HG02885 (cell line): ENCODE data around the gene SAP30.
A peak's percentile ranks its signal among the peaks of the same experiment; 100 is the strongest.

Experiments
- ATAC-seq: cut with Tn5 transposase; IDR thresholded peaks from one replicate; pipeline ENCODE4 v1.9.1; 2021; ENCODE audit warnings: mild to moderate bottlenecking; ENCODE audit not compliant: unreplicated experiment, poor library complexity

The SAP30 gene

DNA sequence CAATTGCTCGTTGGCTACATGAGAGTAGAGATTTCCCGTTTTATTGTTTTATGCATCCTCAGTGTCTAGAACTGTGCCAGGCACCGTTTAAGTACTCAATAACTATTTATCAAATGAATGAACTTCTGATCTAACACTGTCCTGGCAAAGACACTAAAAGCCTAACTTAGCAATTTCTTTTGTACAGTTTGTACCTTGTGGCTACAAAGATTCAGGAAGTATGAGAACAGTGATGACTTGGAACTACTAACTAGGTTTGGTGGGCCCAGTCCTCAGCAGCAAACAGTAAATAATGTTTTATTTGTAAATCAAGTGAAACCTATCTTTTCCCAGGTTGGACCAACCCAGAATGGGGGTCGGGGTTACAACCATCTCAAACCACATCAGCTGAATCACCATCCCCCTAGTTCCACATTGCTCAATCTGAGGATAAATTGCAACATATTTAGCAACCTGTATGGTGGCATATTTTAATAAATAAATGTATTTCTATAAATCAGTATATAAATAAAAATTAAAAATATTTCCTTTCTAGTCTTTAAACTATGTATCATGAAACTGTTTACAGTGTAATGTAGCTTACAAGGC, 40.4 kb downstream of the SAP30 start:
- ATAC-seq = no peak

DNA sequence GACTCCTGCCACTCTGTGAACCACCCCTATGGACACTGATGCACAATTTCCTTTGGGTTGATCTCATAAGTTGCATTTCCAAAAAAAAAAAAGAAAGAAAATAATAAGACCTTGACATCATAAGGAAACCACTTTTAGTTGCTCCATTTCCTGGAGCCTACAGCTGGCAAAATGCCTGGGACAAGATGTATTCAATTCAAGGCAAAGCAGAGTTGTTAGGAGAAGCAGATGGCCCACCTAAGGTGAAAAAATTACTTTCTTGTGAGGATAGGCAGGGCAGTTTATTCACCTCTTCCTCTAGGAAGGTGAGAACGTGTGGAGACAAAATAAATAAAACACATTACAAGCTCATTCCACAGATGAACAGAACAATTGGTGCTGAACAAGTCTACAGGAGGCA, 42.3 kb downstream of the SAP30 start:
- no peak for ATAC-seq

DNA sequence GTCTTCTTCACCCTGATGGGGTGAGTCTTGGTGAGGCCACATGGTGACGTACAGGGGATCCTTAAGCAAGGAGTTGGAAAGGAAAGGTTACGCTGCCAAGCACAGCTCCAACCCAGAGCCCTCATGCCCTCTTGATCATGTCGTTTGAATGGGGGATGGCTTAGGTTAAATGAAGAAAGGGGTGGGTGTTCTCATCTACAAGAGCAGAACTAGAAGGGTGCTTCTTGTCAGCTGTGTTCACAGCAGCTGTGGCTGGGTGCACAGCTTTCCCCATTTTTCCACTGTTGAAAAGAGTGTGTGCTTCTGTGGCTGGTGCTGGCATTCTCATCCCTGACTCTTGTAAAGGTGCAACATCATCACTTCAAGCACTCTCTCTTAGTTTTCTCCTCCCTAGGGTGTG, 43.7 kb downstream of the SAP30 start:
- ATAC-seq = no peak

DNA sequence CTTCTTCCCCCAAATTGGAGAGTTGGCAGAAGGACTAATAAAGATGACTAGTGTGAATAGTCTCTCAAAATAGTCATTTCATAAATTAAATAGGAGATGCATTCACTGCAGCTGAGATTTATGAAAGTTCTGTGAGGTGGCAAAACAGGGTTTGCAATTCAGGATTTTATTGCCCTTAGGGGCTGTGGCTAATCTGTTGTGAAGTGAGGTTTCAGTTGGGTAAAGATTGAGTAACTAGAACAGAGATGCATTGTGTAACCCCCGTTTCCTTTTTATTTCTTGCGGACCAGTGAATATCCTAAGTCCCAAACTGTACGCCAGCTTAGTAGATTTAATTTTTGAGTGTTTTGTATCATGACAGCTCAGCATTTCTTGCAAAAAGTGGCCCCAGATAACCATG, 44.3 kb downstream of the SAP30 start:
- no peak for ATAC-seq

DNA sequence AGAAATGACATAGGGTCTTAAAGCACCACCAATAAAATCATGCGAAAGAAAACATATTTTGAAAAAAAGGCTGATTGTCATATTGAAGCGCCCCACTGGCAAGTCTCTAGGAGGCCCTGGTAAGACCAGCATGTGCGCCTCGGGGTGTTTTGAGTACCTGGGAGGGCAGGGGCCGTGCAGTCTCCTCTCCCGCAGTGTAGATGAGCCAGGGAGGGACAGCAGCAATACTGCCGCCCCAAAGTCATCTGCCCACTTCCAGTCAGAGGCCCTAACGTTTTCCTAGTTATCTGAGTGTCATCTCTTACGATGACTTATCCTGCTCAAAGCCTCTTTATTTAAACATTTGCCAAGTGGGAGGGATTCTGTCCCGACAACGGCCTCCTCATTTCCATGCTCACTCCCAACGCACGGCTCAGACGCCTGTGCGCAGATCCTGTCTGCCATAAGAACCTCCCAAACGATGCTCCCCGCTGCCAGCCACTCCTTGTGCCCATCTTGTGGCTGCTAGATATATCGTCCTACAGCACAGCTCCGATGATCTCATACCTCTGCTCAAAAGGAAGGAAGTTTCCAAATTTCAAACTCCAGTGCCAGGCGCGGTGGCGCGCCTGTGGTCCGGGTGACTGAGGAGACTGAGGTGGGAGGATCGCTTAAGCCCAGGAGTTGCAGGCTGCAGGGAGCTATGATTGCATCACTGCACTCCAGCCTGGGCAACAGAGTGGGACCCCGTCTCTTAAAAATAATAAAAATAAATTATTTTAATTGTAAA, 45.3 kb downstream of the SAP30 start:
- peak; percentile 18 for ATAC-seq

DNA sequence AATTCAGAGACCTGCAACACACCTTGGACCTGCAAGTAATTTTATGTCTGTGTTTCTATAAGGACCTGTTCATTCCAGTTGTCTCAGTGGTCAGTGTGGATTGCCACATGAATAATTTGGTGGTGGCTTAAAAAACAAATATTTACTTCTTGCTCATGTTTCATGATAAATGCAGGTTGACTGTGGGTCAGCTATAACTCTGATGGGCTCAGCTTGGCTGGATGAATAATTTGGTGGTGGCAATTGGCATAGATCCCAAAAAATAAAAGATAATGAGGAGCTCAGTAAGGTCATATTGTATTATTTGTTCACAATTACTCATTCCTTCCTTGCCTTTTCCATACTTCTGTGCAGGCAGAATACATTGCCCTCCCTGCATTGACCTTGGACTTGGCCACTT, 47.1 kb downstream of the SAP30 start:
- no peak for ATAC-seq

DNA sequence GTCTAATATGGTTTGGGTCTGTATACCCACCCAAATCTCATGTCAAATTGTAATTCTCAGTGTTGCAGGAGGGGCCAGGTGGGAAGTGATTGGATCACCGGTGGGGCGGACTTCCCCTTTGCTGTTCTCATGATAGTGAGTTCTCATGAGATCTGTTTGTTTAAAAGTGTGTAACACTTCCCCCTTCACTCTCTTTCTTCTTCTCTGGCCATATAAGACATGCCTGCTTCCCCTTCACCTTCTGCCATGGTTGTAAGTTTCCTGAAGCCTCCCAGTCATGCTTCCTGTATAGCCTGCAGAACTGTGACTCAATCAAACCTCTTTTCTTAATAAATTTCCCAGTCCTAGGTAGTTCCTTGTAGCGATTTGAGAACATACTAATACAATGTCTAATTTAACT, 47.9 kb downstream of the SAP30 start:
- no peak for ATAC-seq

DNA sequence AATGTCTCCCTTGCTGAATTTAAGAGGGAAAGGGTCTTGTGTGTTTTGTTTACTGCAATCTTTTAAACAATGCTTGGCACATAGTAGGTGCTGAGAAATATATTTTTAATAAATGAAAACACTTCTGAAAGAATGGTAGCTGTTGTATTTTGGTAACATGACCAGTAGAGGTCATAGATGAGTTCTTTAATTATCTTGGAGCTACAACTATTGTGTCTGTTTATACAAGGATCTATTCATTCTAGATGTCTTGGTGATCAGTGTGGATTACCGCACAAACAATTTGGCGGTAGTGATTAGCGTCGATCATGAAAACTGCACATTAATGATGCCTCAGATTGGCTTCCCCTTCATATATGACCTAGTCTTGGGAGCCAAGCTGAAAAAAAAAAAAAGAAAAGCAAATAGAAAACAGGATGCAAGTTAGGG, 49.6 kb downstream of the SAP30 start:
- ATAC-seq = peak; percentile 63

DNA sequence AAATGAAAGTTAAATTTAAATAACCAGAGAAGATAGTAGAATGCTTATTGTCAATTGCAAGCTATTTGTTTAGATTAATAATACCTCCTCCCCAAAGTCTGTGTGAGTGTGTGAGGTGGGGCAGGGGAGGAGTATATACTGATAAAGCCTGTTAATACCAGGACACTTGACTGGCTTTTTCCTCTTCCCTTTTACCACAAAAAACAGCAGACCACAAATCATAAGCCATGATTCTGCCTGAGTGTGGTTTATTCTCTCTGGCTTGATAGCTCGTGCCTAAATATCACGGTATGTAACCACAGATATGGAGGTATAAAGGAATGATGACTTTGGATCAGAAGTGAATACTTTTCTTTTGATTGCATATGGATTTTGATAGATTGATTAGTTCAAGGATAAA, 50.0 kb downstream of the SAP30 start:
- ATAC-seq = no peak

DNA sequence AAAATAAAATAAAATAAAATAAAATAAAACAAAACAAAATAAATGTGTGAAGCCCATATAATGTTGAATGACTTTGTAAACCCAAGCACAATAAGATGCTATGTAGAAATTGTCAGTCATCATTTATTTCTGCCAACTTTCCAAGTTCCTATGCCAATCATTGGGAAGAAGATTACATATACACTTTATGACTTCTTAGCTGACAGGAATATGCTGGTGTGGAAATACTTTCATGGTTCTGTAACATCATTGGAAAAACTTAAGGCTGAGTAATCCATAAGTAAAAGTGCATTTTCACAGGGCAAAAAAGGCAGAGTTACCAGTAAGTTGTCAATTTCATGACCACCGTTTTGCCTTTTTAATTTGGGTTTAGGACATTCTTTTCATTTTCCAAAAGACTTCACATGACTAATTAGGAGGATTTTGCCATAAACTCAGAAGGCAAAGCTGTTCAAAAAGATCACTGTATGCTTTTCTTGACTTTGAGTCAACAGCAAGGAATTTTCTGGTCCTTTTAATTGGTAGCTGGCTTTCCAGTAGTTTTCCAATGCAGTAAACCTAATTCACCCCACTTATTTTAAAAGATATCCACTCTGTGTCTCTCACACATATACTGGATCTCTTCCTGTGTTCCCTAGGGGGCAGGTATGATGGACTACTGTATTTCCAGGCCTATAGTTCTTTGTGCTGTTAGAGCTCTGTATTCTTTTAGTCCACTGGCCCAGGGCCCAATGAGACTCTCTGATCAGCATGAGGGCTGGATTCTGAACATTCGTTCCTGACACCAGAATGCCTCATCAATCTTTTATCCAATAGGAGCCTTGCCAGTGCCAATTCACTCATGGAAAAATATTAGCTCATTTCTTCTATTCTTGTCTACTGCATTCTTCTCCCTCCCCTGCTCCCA, 54.4 kb downstream of the SAP30 start:
- no peak for ATAC-seq

DNA sequence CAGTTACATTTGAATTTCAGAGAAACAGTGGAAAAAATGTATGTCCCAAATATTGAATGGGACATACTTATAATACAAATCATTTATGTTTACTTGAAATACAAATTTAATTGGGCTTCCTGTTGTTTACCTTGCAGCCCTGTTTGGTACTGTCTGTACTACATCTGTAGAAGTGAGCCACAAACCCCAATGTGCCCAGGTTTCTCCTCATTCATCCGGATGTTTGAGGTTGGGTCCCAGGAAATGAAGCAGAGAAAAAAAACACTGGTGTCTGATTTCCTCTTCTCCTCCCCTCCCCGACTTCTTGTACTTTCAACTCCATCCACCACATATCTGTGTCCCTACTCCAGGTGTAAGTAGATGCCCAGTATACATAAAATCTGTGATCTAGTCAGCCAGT, 55.3 kb downstream of the SAP30 start:
- ATAC-seq = no peak
